Measurements from ENCODE around the gene TRAF2. TPM values are rescaled to one million over a fixed set of nuclear protein-coding genes. Genes with fewer than 3 reads are reported as not detected.

The TRAF2 gene
- total and polyA plus RNA-seq, 2 of the 8 experiments (the other 6 are each of a cell fraction or from before 2014, with no cell fraction given): 26.9 to 50.2 TPM

- Histone ChIP-seq H3K9me3 (ENCODE audit: insufficient read depth in 2 of 2, low read depth in 1 of 2, low read length in 1 of 2) (no peaks in the 10 kb centered on the region), H3K36me3 (ENCODE audit: control insufficient read depth in 2 of 4, insufficient read depth in 4 of 4, low read length in 3 of 4) (no peaks in the 10 kb centered on the region), H3K14ac (ENCODE audit: insufficient read length) (no peak overlapping the region), H2BK15ac (ENCODE audit: low read length) (no peak overlapping the region), H3K4me1 (replicated peaks in 1 of 4; ENCODE audit: control insufficient read depth in 3 of 4, insufficient read depth in 4 of 4, low read length in 3 of 4) (peaks cover 0 to 13% (median 9%) of the 10 kb centered on the region in 4 experiments; a peak in 5 of 7 replicates), H3K23ac (ENCODE audit: insufficient read length) (no peak overlapping the region), H3K79me1 (ENCODE audit: low read depth, low read length) (no peaks in the 10 kb centered on the region), H3K9ac (replicated peaks in 1 of 4; ENCODE audit: extremely low read depth in 1 of 4, low read depth in 3 of 4, low read length in 3 of 4) (no peak overlapping the region), H3K56ac (replicated peaks; ENCODE audit: insufficient read length, low read depth, low read length) (no peak overlapping the region), H2BK12ac (ENCODE audit: low read depth, low read length) (no peak overlapping the region), H4K20me1 (replicated peaks in 1 of 2; ENCODE audit: control insufficient read depth in 1 of 2, insufficient read depth in 2 of 2, low read length in 2 of 2) (peaks cover 0 to 6% of the 10 kb centered on the region in 2 experiments), H4K5ac (ENCODE audit: insufficient read length, low read depth, low read length) (no peak overlapping the region), H2BK20ac (ENCODE audit: low read length) (no peak overlapping the region), H3K79me2 (ENCODE audit: control insufficient read depth in 1 of 2, insufficient read depth in 2 of 2, low read length in 2 of 2) (no peaks in the 10 kb centered on the region), H2BK5ac (ENCODE audit: low read depth, low read length) (no peak overlapping the region), H4K91ac (replicated peaks; ENCODE audit: insufficient read length, low read length) (no peak overlapping the region), H3K27me3 (replicated peaks in 1 of 4; ENCODE audit: control insufficient read depth in 3 of 4, extremely low read depth in 1 of 4, insufficient read depth in 3 of 4, low read length in 3 of 4) (no peaks in the 10 kb centered on the region), H2AFZ (ENCODE audit: low read length) (no peak overlapping the region), H3K18ac (ENCODE audit: extremely low read depth, low read length) (no peak overlapping the region), H2BK120ac (replicated peaks; ENCODE audit: low read depth, low read length) (no peak overlapping the region), H2AK5ac (ENCODE audit: low read depth, low read length) (no peak overlapping the region), H3K23me2 (ENCODE audit: low read depth, low read length) (peaks cover 13% of the 10 kb centered on the region; the same call in 1 of the 2 replicates), H3K27ac (ENCODE audit: low read depth, low read length) (no peak overlapping the region), H4K8ac (ENCODE audit: extremely low read depth, insufficient read depth, low read length) (no peak overlapping the region), H3K4me2 (ENCODE audit: insufficient read depth in 1 of 2, low read depth in 2 of 2, low read length in 2 of 2) (no peak overlapping the region), H3K4me3 (ENCODE audit: extremely low read depth in 1 of 4, insufficient read depth in 2 of 4, low read depth in 3 of 4, low read length in 4 of 4) (no peak overlapping the region), H3K4ac (replicated peaks; ENCODE audit: insufficient read length, low read depth, low read length) (no peak overlapping the region)
- POLR2A ChIA-PET (ENCODE audit: partially characterized antibody): interaction anchor here (0.7 kb wide), 1 partner anchor 39 kb away, joined by 3 read pairs; the partner anchor contains the start of gene PAXX
- CTCF ChIA-PET (ENCODE audit: partially characterized antibody): interaction anchor here (0.9 to 5.2 kb wide), 7 partner anchors 10 to 83 kb away, joined by 3 to 21 read pairs (median 3); no protein-coding TSS in a partner anchor
- 90% methylated on average over 9 of the region's 15 CpGs; no CpG with 5 or more reads in 1 of the 2 experiments for WGBS, 2 experiments (ENCODE audit: extremely low coverage in 1 of 2, insufficient coverage in 1 of 2, insufficient read length in 1 of 2, insufficient replicate concordance in 2 of 2, low coverage in 1 of 2, low lambda C conversion rate in 2 of 2, missing lambda C conversion rate in 1 of 2)
- no peak for FAIRE-seq
- DNase-seq (ENCODE audit: low read depth in 1 of 2, low spot score in 2 of 2): no peak
- no peak for TF ChIP-seq BACH1 (IDR thresholded peaks at IDR 0.05; ENCODE audit: low read length)
- no peak for TF ChIP-seq SAP30 (IDR thresholded peaks at IDR 0.05; ENCODE audit: insufficient read depth, insufficient replicate concordance, low read length)
- no peak for TF ChIP-seq EZH2 (IDR thresholded peaks at IDR 0.05; ENCODE audit: low read depth, low read length, severe bottlenecking)
- no peak for TF ChIP-seq EGR1 (IDR thresholded peaks at IDR 0.05; ENCODE audit: borderline replicate concordance, low read depth, low read length)
Measured at GRCh38 chr9:136952321-136952850, 66.1 kb downstream of the TRAF2 start.

Data from H1 (cell line).